Measurements from ENCODE around the gene AGPAT2.

GRCh38 chr9:136697821-136698526 is 10.7 kb upstream of the AGPAT2 start:
- no peak for TF ChIP-seq CTCF (IDR thresholded peaks at IDR 0.05)
- TF ChIP-seq POLR2AphosphoS5 (IDR thresholded peaks at IDR 0.05; ENCODE audit: low read depth, low read length): no peak
- no peak for TF ChIP-seq REST (IDR thresholded peaks at IDR 0.05; ENCODE audit: insufficient read depth in 1 of 2, low read depth in 2 of 2, low read length in 1 of 2)
- TF ChIP-seq SIN3A (IDR thresholded peaks at IDR 0.05; ENCODE audit: borderline replicate concordance, insufficient read depth, low read depth, low read length): no peak
- no peak for TF ChIP-seq TCF7L2 (IDR thresholded peaks at IDR 0.05; ENCODE audit: low read depth, low read length)
